Amniotic stem cell (primary cell): ENCODE results near the gene DIS3L2.
A peak's percentile ranks its signal among the peaks of the same experiment; 100 is the strongest.
"Not testable (repeated sequence)": the region's sequence is repeated elsewhere in the genome, so short reads cannot be mapped to it uniquely, and the experiment has no call there.

ENCODE experiments used
- DNase-seq: peaks from one replicate; lab custom pipeline; 2025; lab: John Stamatoyannopoulos, UW

DIS3L2 gene

DNA sequence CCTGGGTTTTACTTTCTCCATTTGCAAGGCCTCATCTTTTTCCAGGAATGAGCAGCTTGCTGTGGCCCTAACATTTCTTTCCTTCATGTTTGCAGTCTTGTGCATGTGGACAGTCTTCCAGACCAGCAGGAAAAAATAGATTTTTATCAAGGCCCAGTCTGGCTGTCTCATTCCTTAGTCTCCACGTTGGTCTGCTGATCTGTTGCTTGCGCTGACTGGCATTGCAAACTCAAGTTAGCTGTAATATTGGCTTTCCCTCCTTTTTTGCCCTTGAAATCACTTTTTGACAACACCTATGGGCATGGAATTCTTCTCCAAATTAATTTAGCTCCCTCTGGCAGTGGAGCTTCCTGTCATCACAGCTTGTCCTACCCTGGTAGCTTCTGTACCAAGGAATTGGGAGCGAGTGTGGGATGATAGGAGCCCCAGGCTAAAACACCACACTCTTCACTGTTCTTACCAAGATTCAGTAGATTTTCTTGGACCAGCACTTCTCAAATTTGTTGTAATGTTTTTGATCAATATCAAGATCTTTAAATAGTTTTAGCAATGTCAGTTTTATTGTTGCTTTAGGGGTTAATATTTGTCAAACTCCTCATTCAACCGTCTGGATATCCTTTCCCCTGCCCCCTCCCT, 48.2 kb downstream of the DIS3L2 start:
- DNase-seq, result no peak

DNA sequence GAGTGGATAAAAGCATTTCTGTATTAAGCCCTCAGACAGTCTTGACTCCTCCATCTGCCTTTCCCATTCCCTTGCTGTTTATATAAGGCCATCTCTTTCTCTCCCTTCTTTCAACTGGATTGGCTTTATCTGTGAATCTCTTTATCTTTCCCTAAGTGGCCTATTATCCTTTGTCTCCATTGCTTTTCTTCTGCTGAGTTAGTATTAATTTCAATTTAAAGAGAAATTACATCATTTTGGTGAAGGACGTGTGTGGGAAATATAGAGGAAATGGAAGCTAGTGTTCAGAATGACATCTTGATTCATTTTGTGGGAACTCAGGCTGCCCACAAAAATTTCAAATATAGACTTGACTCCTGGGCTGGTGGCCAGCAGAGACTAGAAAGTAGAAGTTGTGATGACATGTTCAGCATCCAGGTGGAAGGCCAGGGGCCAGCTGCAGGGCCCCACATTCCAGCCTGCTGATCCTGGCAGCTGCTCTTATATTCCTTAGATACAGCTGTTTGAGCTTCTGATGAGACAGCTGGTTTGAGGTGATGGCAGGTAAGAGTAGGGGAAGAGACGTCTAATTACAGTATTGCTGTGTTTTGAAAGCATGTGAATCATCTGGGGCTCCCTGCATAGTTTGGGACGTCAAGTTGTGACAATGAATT, 52.3 kb downstream of the DIS3L2 start:
- DNase-seq, result peak; percentile 30

DNA sequence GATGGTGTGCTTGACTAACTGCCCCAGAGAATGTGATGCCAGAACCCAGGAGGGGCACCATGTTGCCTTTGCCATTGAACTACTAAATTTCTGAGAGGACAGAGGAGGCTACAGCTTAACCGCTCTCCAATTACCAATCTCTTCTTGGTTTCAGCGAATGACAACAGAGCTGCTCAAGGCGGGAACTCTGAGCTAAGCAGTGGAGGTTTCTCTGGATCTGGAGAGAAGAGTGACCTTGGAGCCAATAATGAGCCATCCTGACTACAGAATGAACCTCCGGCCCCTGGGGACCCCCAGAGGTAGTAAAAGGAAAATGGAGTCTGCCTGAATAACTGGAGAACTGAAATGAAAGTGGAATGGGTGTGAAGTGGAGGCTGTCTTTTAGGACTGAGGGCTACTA, 53.2 kb downstream of the DIS3L2 start:
- DNase-seq, result no peak

DNA sequence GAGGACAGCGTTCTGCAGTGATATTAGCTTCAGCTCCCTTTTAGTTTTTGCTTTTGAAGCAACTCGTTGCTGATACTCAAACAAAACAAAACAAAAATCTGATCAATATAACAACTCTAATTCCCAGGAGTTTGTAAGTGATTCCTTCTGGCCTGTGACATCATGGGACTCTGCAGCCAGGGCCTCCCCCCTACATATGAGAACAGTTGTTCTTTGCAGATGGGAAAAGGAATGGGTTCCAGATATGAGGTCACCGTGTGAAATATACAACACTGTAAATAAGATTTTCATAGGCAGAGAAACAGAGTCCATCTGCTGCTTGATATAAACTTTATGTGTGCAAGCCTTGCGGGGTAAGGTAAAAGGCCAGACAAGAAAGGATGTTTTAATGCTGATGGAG, 56.7 kb downstream of the DIS3L2 start:
- no peak for DNase-seq

DNA sequence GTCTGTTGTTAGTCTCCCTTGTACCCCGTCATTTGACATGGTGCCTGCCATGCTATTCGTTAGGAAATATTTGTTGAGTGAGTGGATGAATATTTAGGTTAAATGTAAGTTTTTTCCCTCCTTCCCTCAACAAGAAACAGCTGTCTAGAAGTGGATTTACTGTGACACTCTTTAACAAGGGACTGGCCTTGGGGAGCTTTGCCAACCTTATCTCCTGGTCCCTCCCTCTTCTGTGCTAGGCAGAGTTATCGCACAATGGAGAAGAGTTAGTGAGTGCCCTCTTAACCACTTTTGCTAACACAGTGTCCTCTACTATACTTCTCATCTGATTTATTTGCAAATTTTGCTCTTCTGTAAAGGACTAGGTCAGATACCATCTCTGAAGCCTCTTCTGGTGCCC, 61.2 kb downstream of the DIS3L2 start:
- no peak for DNase-seq

DNA sequence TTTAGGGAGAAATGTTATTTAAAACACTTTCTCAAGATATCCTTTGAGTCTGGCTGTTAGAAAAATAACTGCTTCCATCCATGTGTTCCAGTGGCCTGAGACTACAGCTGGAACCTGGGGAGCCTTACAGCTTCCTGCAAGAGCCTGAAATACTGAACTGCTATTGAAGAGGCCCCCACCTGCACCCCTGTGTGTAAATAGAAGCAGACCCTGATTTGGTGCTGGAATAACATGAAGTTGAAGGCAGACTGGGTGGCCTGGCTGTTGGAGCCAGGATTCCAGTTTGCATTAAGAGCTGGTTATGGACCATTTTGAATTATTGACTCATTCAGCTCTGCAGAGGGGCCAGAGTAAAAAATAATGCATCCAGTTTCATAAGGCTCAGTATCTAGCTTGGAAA, 61.9 kb downstream of the DIS3L2 start:
- no peak for DNase-seq

DNA sequence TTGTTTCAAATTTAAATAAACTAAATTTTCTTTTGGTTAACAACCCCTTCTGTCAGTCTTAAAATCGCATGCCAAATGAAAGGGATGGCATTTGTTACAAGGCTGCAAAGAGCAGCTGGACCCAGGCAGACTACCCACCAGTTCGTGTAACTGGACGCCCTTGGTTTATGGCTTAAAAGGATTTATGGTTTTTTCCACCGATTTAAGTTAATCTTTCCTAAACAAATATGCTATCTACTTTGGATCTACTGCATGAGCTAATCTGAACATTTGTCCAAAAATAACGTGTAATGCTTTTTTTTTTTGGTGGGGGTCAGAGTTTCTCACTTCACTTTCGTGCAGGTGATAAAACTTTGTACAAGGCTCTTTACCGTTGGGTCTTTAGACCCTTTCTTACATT, 62.9 kb downstream of the DIS3L2 start:
- no peak for DNase-seq

DNA sequence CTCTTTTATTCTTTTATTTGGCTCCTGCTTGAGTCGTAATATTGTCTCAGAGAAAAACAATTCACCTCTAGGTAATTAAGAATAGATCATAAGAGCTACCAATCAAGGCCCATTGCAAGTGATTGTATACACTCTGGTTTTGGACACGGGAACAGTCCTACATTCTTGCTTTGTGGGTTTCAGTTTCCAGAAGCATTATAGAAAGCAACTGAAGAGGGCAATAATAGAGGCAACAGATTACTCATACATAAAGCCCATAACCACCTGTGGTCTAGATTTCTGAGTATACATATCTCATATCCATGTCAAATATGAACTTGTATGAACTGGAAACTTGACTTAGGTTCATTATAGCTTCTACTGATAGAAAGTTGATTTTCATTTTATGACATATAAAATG, 65.4 kb downstream of the DIS3L2 start:
- DNase-seq, result no peak

DNA sequence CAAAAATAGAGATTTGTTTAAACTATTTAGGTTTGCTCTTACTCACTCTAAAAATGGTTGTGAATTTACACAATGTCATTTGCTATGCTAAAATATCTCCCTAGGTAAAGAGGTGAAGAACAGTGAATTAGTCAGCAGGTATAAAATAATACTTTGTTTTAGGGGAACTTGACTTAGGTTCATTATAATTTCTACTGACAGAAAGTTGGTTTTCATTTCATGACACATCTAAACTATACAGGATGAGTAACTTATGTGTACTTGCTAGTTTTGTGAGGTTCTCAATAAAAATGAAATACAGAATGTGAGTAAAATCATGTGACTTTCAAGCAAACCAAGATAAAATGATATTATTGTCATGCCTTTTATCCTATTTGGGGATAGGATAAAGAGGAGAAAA, 66.0 kb downstream of the DIS3L2 start:
- DNase-seq, result no peak

DNA sequence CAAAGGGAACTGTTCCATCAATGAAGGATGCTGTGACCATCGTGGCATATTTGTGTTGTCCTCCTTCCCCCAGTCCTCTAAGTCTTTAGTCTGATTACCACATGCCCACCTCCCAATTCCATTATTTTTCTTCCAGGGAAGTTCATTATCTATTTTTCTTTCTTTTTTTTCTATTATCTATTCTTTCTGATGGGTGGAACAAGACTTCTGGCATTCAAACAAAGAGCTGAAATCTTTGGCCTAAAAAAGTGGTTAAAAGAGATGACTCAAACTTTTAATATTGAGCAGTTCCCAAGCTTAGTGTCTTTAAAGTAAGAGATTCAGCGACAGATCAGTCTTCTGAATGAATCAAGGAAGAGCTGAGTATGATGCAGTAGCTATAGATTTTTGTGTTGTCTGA, 66.6 kb downstream of the DIS3L2 start:
- no peak for DNase-seq

DNA sequence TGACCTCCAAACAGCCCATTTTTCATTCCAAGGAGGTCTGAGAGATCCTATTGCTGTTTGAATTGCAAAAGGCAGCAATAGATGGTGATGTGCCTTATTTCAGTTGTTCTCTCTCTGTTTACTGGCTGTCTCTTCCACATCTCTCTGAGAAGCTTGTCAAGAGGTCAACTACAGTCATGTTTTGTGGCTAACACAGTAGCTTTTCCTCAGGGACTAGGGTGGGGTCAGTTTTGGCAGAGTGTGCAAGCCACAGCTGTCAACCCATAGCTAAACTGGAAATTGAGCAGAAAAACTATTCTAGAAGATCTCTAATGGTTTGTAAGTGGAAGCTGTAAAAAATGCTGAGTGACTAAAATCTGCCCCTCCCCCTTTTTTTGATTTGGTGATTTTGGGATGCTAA, 67.1 kb downstream of the DIS3L2 start:
- DNase-seq, result no peak

DNA sequence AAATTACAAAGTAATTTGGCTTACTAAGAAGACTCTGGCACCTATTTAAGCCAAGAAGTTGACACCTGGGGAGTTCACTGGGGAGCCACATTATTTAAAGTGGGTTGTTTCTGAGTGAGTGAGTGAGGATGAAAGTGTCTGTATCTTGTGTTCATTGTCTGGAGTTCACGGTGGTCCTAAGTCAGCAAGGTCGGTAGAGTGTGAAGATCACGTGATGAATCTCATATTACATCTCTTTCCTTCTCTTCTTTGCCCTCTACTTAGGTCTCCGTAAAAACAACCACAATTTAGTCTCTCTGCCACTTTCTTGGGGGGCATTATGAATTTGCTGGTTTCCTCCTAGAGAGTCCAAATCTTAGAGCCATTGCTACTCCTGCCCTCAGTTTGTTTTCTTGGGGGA, 67.8 kb downstream of the DIS3L2 start:
- DNase-seq, result no peak

DNA sequence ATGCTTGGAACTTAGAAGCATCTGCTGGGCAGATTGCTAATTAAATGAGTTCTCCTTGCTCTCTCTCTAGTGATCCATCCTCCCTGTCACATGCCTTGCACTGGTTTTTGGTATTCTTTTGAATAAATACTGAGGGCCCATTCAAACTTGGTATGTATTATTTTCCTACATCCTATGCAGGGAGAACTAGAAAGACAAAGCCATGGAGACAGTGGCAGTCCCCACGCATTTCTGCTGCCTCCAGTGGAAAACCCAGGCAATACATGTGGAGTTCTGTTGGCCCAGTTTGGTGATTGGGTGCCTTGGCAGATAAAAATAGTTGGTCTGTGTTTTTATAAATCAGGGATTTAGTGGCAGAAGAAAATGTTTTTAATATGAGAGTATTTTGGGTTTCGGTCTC, 68.7 kb downstream of the DIS3L2 start:
- DNase-seq, result no peak

DNA sequence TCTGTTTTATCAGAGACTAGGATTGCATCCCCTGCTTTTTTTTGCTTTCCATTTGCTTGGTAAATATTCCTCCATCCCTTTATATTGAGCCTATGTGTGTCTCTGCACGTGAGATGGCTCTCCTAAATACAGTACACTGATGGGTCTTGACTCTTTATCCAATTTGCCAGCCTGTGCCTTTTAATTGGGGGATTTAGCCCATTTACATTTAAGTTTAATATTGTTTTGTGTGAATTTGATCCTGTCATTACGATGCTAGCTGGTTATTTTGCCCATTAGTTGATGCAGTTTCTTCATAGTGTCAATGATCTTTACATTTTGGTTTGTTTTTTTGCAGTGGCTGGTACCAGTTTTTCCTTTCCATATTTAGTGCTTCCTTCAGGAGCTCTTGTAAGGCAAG, 73.8 kb downstream of the DIS3L2 start:
- not testable (repeated sequence) for DNase-seq

DNA sequence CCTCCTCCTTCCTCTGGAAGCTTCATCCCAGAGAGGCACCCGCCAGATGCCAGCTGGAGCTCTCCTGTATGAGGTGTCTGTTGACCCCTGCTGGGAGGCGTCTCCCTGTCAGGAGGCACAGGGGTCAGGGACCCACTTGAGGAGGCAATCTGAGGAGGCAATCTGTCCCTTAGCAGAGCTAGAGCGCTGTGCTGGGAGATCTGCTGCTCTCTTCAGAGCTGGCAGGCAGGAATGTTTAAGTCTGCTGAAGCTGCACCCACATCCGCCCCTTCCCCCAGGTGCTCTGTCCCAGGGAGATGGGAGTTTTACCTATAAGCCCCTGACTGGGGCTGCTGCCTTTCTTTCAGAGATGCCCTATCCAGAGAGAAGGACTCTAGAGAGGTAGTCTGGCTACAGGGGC, 75.4 kb downstream of the DIS3L2 start:
- DNase-seq, result not testable (repeated sequence)

DNA sequence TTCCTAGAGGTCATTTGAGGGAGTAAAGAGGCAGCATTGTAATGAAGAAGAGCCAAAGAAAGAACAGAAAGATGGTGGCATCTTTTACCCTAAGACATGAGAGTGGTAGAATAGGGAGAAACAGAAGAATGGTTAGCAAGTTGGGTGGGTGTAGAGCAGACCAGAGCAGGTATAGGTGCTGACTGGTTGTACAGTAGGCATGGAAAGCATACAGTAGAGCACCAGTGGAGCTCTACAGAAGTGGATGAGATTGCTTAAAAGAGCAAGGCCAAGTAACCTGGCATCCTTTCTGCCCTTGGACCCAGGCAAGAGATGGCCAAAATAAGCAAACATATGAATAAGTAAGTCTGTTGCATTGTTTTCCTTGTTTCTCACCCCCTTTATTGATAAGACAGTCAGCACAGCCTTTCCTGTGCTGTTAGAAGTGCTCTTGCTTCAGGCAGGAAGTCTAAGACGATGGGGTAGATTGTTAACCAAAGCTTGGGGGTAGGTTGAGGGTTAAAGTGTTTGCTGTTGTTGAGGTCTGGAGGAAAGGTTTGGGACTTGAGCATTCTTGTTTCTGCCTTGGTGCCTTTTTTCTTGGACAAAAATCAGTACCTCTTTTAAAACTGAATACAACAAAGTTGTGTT, 76.9 kb downstream of the DIS3L2 start:
- no peak for DNase-seq

DNA sequence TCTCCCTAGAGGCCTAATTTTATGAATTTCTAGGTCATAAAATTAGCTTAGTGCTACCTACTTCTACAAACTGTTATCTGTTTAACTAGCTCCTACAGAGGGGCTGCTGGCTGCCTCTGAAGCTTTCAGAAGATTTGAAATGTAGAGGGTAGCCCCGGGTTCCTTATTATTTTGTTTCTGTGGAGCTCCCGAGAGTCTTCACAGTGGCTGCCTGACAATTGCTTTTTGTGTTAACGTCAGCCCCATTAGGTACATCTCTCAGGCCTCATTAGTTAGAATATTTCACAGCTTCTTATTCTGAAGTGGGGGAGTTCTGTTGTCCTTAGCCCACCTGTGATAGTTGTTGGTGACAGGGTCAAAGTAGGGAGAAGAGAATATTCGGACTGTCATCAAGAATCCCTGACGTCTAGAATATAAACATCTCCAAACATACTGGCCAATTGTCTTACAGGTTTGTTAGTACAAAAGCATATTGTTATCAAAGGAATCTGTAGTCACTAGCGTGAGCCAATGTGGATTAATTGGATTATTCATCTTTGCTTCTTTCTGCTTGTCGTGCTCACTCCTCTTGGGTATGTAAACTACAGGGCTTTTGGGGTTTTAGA, 77.5 kb downstream of the DIS3L2 start:
- no peak for DNase-seq

DNA sequence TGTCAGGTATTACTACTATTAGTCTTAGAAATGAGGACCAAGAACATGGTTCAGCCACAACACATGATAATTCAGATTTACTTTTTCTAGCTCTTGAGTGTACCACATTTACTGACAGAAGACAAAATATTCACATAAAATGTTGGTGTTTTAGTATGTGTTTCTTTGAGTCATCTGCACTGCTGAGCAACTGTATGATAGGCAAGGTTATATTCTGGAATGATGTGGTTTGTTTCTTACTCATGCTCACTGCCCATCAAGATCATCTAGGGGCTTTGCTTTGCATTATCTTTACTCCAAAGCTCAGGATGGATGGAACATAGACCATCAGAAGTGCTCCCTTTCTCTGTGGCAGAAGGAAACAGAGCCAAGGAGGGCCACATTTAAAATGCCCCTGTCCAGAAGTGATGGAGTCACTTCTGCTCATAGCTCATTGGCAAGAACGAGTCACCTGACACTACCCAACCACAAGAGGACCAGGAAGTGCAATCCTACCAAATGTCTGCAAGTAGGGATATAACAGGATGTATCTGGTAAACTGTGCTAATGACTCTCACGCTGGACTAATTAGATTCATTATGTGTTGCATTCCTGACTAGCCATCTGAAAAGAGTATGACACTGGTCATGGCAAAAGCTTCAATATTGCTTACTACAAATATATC, 81.5 kb downstream of the DIS3L2 start:
- DNase-seq, result no peak

DNA sequence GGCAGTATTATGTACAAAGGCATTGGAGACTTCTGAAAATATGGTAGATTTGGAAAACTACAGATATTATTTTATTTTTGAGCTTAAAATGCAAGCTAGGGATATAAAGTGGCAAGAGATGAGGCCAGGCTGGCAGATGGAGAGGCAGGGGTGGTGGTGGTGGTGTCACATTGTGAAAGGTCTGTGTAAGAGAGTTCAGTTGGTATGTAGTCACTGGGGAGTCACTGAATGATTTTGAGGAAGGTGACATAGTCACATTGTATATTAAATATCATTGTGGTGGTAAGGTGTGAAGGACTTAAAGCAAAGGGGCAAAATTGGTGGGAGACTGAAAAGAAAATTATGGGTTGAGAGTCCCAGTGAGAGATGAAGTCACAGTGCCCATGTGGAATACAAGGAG, 82.5 kb downstream of the DIS3L2 start:
- no peak for DNase-seq

DNA sequence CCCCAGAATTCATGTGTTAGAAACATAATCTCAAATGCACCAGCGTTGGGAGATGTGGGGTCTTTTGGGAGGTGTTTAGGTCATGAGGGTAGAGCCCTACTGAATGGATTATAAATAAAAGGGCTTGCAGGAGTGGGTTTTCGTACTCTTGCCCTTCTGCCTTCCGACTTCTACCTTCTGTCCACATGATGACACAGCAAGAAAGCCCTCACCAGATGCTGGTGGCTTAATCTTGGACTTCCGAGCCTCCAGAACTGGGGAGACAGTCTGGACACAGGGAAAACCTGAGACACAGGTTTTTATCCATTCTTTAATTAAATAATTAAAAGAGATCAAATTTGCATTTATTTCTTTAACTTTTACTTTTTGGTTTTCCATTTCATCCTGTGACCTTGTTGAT, 87.8 kb downstream of the DIS3L2 start:
- DNase-seq, result no peak

DNA sequence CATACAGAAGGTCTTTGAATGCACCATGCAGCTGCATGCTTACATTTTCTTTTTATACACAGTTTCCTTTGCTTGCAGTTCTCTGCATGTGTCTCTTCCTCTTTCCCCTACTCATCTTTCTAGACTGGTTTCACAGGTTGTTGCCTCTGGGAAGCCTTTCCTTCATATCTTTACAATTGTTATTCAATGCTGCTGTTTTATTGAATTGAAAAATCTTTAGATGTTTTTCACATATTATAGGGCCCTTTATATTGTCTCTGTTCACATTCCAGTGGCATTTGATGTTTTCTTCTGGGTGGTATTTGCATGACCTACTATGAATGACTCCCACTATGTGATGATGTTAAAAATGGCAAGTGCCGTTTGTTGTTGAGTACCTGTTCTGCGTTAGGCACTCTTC, 91.1 kb downstream of the DIS3L2 start:
- DNase-seq, result no peak

DNA sequence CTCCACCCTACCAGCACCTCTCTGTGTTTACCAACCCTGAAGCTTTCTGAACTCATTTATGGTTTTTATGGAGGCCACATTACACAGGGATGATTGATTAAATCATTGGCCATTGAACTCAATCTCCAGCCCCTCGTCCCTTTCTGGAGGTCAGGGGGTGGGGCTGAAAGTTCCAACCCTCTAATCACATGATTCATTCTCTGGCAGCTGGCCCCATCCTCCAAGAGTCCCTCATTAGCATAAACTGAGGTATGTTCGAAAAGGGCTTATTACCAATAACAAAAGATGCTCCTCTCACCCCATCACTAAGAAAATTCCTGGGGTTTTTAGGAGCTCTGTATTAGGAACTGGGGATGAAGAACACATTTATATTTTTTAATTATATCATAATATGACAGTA, 92.3 kb downstream of the DIS3L2 start:
- no peak for DNase-seq
